GM12878 (cell line): ENCODE results near the gene MAPKAP1. TPM values are rescaled to one million over a fixed set of nuclear protein-coding genes. Genes with fewer than 3 reads are reported as not detected.

ENCODE experiments used
- ATAC-seq: fragments of 200-7000 bp; cut with Tn5 transposase; 3 replicates; pipeline ENCODE4 v1.9.1; 2020; ENCODE audit warnings: mild to moderate bottlenecking, moderate library complexity
- BruUV-seq: library from RNA; stranded (reverse); fragments of 400-500 nt; replicated peaks from 2 replicates; lab custom pipeline; 2021; lab: Mats Ljungman, UMichigan
- CTCF ChIA-PET: fragments of 300-600 bp; sonication (Branson Sonifier 250); formaldehyde crosslinking; extraction: SDS; loops from one replicate; lab custom pipeline; 2021; ENCODE audit warnings: inconsistent platforms; lab: Yijun Ruan, JAX
- POLR2A ChIA-PET: fragments of 350-600 bp; formaldehyde crosslinking; extraction: SDS; loops from one replicate; lab custom pipeline; 2021; ENCODE audit warnings: inconsistent platforms; lab: Charles Lee
- RAD21 ChIA-PET: fragments of 300-600 bp; sonication (Branson Sonifier 250); formaldehyde crosslinking; loops from one replicate; lab custom pipeline; 2023; ENCODE audit warnings: antibody characterized with exemption; ENCODE audit not compliant: unreplicated experiment; lab: Charles Lee
- SMC1A ChIA-PET: fragments of 300-600 bp; sonication (Branson Sonifier 250); formaldehyde crosslinking; loops from one replicate; lab custom pipeline; 2023; ENCODE audit not compliant: unreplicated experiment, uncharacterized antibody; lab: Charles Lee
- DNase-seq: peaks from one replicate; pipeline ENCODE4 v3.0.0-alpha.2; 2011; ENCODE audit warnings: low read depth, low spot score
- FAIRE-seq: peaks from 3 replicates; lab custom pipeline; 2011; peaks lifted over from hg19 to GRCh38; lab: Jason Lieb, UNC
- H2AFZ ChIP-seq: 2 replicates; pipeline ENCODE4 v1.6.0; 2011; ENCODE audit warnings: low read depth, low read length, control low read depth; ENCODE audit not compliant: control insufficient read depth
- H3K27ac ChIP-seq: 2 replicates; pipeline ENCODE4 v1.5.1; 2011; ENCODE audit warnings: control low read depth; ENCODE audit not compliant: control insufficient read depth, insufficient read depth
- H3K27me3 ChIP-seq, 2 experiments: replicated peaks in 1 of 2; 2 replicates each; pipeline versions ENCODE4 v1.6.0 to v1.6.1; 2011; ENCODE audit warnings: low read length in 1 of 2; ENCODE audit not compliant: control insufficient read depth in 2 of 2, insufficient read depth in 2 of 2
- H3K36me3 ChIP-seq, 2 experiments: 2 replicates each; pipeline ENCODE4 v1.5.1; 2011; ENCODE audit warnings: low read length in 1 of 2; ENCODE audit not compliant: control insufficient read depth in 2 of 2, insufficient read depth in 2 of 2
- H3K4me1 ChIP-seq: 2 replicates; pipeline ENCODE4 v1.6.1; 2011; ENCODE audit warnings: mild to moderate bottlenecking, low read length, moderate library complexity, mixed read lengths; ENCODE audit not compliant: control insufficient read depth, insufficient read depth
- H3K4me2 ChIP-seq: 2 replicates; pipeline ENCODE4 v1.6.0; 2011; ENCODE audit warnings: control low read depth; ENCODE audit not compliant: control insufficient read depth, insufficient read depth
- H3K4me3 ChIP-seq: fragments of 200-600 bp; sonication (generic); 2 replicates; pipeline ENCODE4 v1.5.1; 2016
- H3K79me2 ChIP-seq: 2 replicates; pipeline ENCODE4 v1.6.0; 2011; ENCODE audit warnings: low read length; ENCODE audit not compliant: control insufficient read depth, insufficient read depth
- H3K9ac ChIP-seq: 2 replicates; pipeline ENCODE4 v1.8.0; 2011; ENCODE audit warnings: low read length, control low read depth, mixed read lengths; ENCODE audit not compliant: control insufficient read depth, insufficient read depth
- H3K9me3 ChIP-seq: replicated peaks from 3 replicates; pipeline ENCODE4 v1.5.1; 2011; ENCODE audit warnings: mild to moderate bottlenecking, low read length; ENCODE audit not compliant: control insufficient read depth, insufficient read depth
- H4K20me1 ChIP-seq: 2 replicates; pipeline ENCODE4 v1.6.0; 2011; ENCODE audit not compliant: control insufficient read depth, insufficient read depth
- ATF3 ChIP-seq: IDR thresholded peaks from 2 replicates; pipeline ENCODE4 v1.6.1; 2011; ENCODE audit warnings: low read depth, mild to moderate bottlenecking, low read length, moderate library complexity, borderline replicate concordance; ENCODE audit errors: extremely low read depth
- BCL11A ChIP-seq: IDR thresholded peaks from 2 replicates; pipeline ENCODE4 v1.6.1; 2011; ENCODE audit warnings: low read depth, low read length
- BCL3 ChIP-seq: IDR thresholded peaks from 2 replicates; pipeline ENCODE4 v1.6.1; 2011; ENCODE audit warnings: borderline replicate concordance, low read depth, mild to moderate bottlenecking, moderate library complexity, low read length; ENCODE audit not compliant: insufficient read depth, poor library complexity, severe bottlenecking
- CBX5 ChIP-seq: sonication (generic); IDR thresholded peaks from 2 replicates; pipeline ENCODE4 v1.6.1; 2016; ENCODE audit warnings: low read depth, moderate library complexity, mild to moderate bottlenecking, inconsistent platforms
- CEBPZ ChIP-seq: fragments of 150-350 bp; IDR thresholded peaks from 2 replicates; pipeline ENCODE4 v1.6.1; 2016; ENCODE audit warnings: low read depth, low read length
- IRF3 ChIP-seq: fragments of 450-650 bp; IDR thresholded peaks from 2 replicates; pipeline ENCODE4 v1.6.1; 2014; ENCODE audit warnings: mild to moderate bottlenecking
- KLF5 ChIP-seq: fragments of 450-650 bp; IDR thresholded peaks from 2 replicates; pipeline ENCODE4 v1.6.1; 2014; ENCODE audit warnings: mild to moderate bottlenecking; ENCODE audit not compliant: partially characterized antibody
- SKIL ChIP-seq: fragments of 450-650 bp; IDR thresholded peaks from 2 replicates; pipeline ENCODE4 v1.6.1; 2017; ENCODE audit warnings: mild to moderate bottlenecking, low read depth, inconsistent platforms; ENCODE audit not compliant: poor library complexity, severe bottlenecking
- SMARCA5 ChIP-seq: fragments of 450-650 bp; IDR thresholded peaks from 2 replicates; pipeline ENCODE4 v1.6.1; 2017; ENCODE audit warnings: mild to moderate bottlenecking
- TAF1 ChIP-seq: IDR thresholded peaks from 2 replicates; pipeline ENCODE4 v1.6.1; 2011; ENCODE audit warnings: mild to moderate bottlenecking, low read depth, low read length, borderline replicate concordance
- WRNIP1 ChIP-seq: IDR thresholded peaks from 2 replicates; pipeline ENCODE4 v1.6.1; 2011; ENCODE audit warnings: low read depth, low read length, improper control_type of control experiment, borderline replicate concordance
- WGBS: methylation state at CpG from one replicate; pipeline ENCODE4 v1.1.6; 2016; ENCODE audit warnings: low lambda C conversion rate; ENCODE audit not compliant: insufficient replicate concordance, insufficient coverage; ENCODE audit errors: missing lambda C conversion rate; 5-methylcytosine and 5-hydroxymethylcytosine counted together
- in situ Hi-C: fragments of 300-500 bp; cut with MboI; formaldehyde crosslinking; loops from 9 replicates; pipeline ENCODE4 v1.14.3; 2018; ENCODE audit warnings: mixed read lengths
- intact Hi-C: fragments of 100-400 bp; cut with micrococcal nuclease; formaldehyde crosslinking; loops from one replicate; pipeline ENCODE4 v1.14.2; 2022; ENCODE audit not compliant: unreplicated experiment
- polyA plus RNA-seq, 11 experiments: library from polyadenylated mRNA; depleted of rRNA in 4 of 11; unstranded in 6 of 11; stranded (reverse) in 5 of 11; fragments of >200 nt; fragmentation: Nextera tagmentation in 4 of 11; fragmentation: Illumina TruSeq in 1 of 11; extraction: Ambion mirVana in 4 of 11; extraction: Trizol in 1 of 11; gene quantifications; 1 replicate in 1 of 11; 2 replicates in 10 of 11; pipeline versions ENCODE4 v1.2.1 to v1.2.3, GENCODE V29; 2011 to 2016; ENCODE audit warnings: inconsistent platforms in 2 of 11, missing spikeins in 2 of 11, low read depth in 1 of 11
- total RNA-seq, 4 experiments: library from RNA; depleted of rRNA in 3 of 4; stranded (reverse); fragments of >200 nt in 3 of 4; fragmentation: Illumina TruSeq in 1 of 4; extraction: Trizol in 1 of 4; gene quantifications; 2 replicates each; pipeline versions ENCODE4 v1.2.1 to v1.2.3, GENCODE V29; 2013 to 2021

Gene MAPKAP1
- total and polyA plus RNA-seq, 10 of the 15 experiments (the other 5 are each of a cell fraction or from before 2014, with no cell fraction given), result 5.1 to 188 (median 105) TPM

- TF ChIP-seq BCL3 (no peak), BCL11A (no peak), IRF3 (no peak)
- TF ChIP-seq, all 136 proteins: peak for 0
Observed at GRCh38 chr9:125422853-125423252, 284.2 kb downstream of the MAPKAP1 start (continued).

- no peaks in the 10 kb centered on the region for H4K20me1 ChIP-seq
- no peak overlapping the region for H3K4me3 ChIP-seq
- no peaks in the 10 kb centered on the region for H3K79me2 ChIP-seq
- WGBS, result 65% methylated on average over 13 of the region's 13 CpGs
- DNase-seq (no peak), ATAC-seq (no peak), FAIRE-seq (no peak)
- SMC1A ChIA-PET, result no interaction called here
- H3K27me3 ChIP-seq, result no peaks in the 10 kb centered on the region
- no peak overlapping the region for H3K4me2 ChIP-seq
- intact Hi-C loops, result no loop called here
- H2AFZ ChIP-seq, result no peak overlapping the region
- BruUV-seq, result no TSS peak
- H3K27ac ChIP-seq, result no peak overlapping the region
- POLR2A ChIA-PET, result no interaction called here
- CTCF ChIA-PET, result interaction anchor here (0.6 kb wide), 1 partner anchor 142 kb away, joined by 3 read pairs; no protein-coding TSS in a partner anchor
- H3K4me1 ChIP-seq, result no peaks in the 10 kb centered on the region
- H3K9me3 ChIP-seq, result no peaks in the 10 kb centered on the region
- no peaks in the 10 kb centered on the region for H3K36me3 ChIP-seq
- in situ Hi-C loops, result no loop called here
- RAD21 ChIA-PET, result no interaction called here
- no peak overlapping the region for H3K9ac ChIP-seq
- TF ChIP-seq CEBPZ, result no peak
- no peak for TF ChIP-seq BCL11A
- no peak for TF ChIP-seq SMARCA5
- TF ChIP-seq TAF1, result no peak
- TF ChIP-seq CBX5, result no peak
- TF ChIP-seq KLF5, result no peak
- no peak for TF ChIP-seq ATF3
- TF ChIP-seq SKIL, result no peak
- TF ChIP-seq WRNIP1, result no peak
Observed at GRCh38 chr9:125421591-125422181, 285.3 kb downstream of the MAPKAP1 start.
